Smooth muscle cell (in vitro differentiated cells): ENCODE measurements around the gene PLB1. TPM values are rescaled to one million over a fixed set of nuclear protein-coding genes. Genes with fewer than 3 reads are reported as not detected.

ENCODE experiments used
- DNase-seq: peaks from one replicate; lab custom pipeline; 2025; ENCODE audit not compliant: unreplicated experiment; lab: John Stamatoyannopoulos, UW
- H2AFZ ChIP-seq: fragments of 200-600 bp; sonication (generic); 2 replicates; pipeline ENCODE4 v1.6.0; 2016; ENCODE audit warnings: antibody characterized with exemption, low read depth, mild to moderate bottlenecking
- H3F3A ChIP-seq: fragments of 200-600 bp; sonication (generic); 2 replicates; pipeline ENCODE4 v1.6.0; 2017; ENCODE audit warnings: antibody characterized with exemption, low read depth
- H3K27ac ChIP-seq: fragments of 200-600 bp; sonication (generic); 2 replicates; pipeline ENCODE4 v1.5.1; 2016; ENCODE audit warnings: low read depth, mild to moderate bottlenecking
- H3K27me3 ChIP-seq: fragments of 200-600 bp; sonication (generic); 2 replicates; pipeline ENCODE4 v1.6.1; 2016; ENCODE audit warnings: low read depth, mild to moderate bottlenecking
- H3K36me3 ChIP-seq: fragments of 200-600 bp; sonication (generic); 2 replicates; pipeline ENCODE4 v1.5.1; 2016; ENCODE audit warnings: low read depth
- H3K4me1 ChIP-seq: fragments of 200-600 bp; sonication (generic); 2 replicates; pipeline ENCODE4 v1.5.1; 2016; ENCODE audit warnings: low read depth
- H3K4me2 ChIP-seq: fragments of 200-600 bp; sonication (generic); 2 replicates; pipeline ENCODE4 v1.6.0; 2016; ENCODE audit warnings: mild to moderate bottlenecking
- H3K4me3 ChIP-seq: fragments of 200-600 bp; sonication (generic); 2 replicates; pipeline ENCODE4 v1.5.1; 2016; ENCODE audit warnings: mild to moderate bottlenecking
- H3K79me2 ChIP-seq: fragments of 200-600 bp; sonication (generic); 2 replicates; pipeline ENCODE4 v1.6.0; 2016; ENCODE audit warnings: low read depth, mild to moderate bottlenecking
- H3K9ac ChIP-seq: fragments of 200-600 bp; sonication (generic); 2 replicates; pipeline ENCODE4 v1.6.0; 2016; ENCODE audit warnings: low read depth
- H3K9me3 ChIP-seq: fragments of 200-600 bp; sonication (generic); replicated peaks from 2 replicates; pipeline ENCODE4 v1.5.1; 2016; ENCODE audit warnings: low read depth
- H4K20me1 ChIP-seq: fragments of 200-600 bp; sonication (generic); 2 replicates; pipeline ENCODE4 v1.6.0; 2016; ENCODE audit warnings: low read depth
- WGBS: methylation state at CpG from one replicate; pipeline ENCODE4 v1.1.7; 2016; ENCODE audit warnings: low lambda C conversion rate; 5-methylcytosine and 5-hydroxymethylcytosine counted together
- polyA plus RNA-seq: library from polyadenylated mRNA; unstranded; fragments of >200 nt; fragmentation: Nextera tagmentation; extraction: Ambion mirVana; gene quantifications from 2 replicates; pipeline ENCODE4 v1.2.1, GENCODE V29; 2016
- total RNA-seq: library from RNA; depleted of rRNA; stranded (reverse); fragments of >200 nt; gene quantifications from 2 replicates; pipeline ENCODE4 v1.2.3, GENCODE V29; 2014
- TF ChIP-seq, protein P1 (sequence below): fragments of 200-600 bp; sonication (generic); IDR thresholded peaks from 2 replicates; pipeline ENCODE4 v1.5.1; 2017; ENCODE audit warnings: borderline replicate concordance, mild to moderate bottlenecking, antibody characterized with exemption; ENCODE audit not compliant: insufficient read depth, poor library complexity, severe bottlenecking

The PLB1 gene
- total and polyA plus RNA-seq, 2 experiments from 2014 or later: 0.75 to 8.7 TPM

DNA sequence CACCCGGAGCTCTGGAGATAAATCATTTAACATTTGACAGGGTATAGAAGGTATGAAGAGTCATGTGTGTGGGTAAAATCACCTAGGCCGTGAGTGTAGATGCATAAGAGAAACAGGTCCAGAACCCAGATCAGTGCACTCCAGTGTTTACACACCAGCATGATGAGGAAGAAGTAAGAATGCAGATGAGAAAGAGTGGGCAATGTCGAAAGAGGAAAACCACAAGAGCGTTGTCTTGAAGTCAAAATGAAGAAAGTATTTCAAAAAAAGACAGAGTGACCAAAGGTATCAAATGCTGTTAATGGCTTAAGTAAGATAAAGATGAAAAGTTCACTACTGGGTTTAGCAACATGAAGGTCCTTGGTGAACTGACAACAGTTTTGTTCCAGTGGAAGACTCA is 32.0 kb upstream of the PLB1 start:
- TF ChIP-seq, protein P1, sequence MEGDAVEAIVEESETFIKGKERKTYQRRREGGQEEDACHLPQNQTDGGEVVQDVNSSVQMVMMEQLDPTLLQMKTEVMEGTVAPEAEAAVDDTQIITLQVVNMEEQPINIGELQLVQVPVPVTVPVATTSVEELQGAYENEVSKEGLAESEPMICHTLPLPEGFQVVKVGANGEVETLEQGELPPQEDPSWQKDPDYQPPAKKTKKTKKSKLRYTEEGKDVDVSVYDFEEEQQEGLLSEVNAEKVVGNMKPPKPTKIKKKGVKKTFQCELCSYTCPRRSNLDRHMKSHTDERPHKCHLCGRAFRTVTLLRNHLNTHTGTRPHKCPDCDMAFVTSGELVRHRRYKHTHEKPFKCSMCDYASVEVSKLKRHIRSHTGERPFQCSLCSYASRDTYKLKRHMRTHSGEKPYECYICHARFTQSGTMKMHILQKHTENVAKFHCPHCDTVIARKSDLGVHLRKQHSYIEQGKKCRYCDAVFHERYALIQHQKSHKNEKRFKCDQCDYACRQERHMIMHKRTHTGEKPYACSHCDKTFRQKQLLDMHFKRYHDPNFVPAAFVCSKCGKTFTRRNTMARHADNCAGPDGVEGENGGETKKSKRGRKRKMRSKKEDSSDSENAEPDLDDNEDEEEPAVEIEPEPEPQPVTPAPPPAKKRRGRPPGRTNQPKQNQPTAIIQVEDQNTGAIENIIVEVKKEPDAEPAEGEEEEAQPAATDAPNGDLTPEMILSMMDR: no peak
- H3K4me1 ChIP-seq: no peaks in the 10 kb centered on the region
- no peaks in the 10 kb centered on the region for H3K36me3 ChIP-seq
- no peak overlapping the region for H2AFZ ChIP-seq
- no peak overlapping the region for H3K9ac ChIP-seq
- H3K79me2 ChIP-seq: no peaks in the 10 kb centered on the region
- no peaks in the 10 kb centered on the region for H4K20me1 ChIP-seq
- H3K27me3 ChIP-seq: no peaks in the 10 kb centered on the region
- DNase-seq: no peak
- 51% methylated on average over 4 of the region's 4 CpGs for WGBS
- H3K4me3 ChIP-seq: no peak overlapping the region
- H3K4me2 ChIP-seq: peak overlapping the region; percentile 69
- H3F3A ChIP-seq: peaks cover 4% of the 10 kb centered on the region
- no peaks in the 10 kb centered on the region for H3K9me3 ChIP-seq
- H3K27ac ChIP-seq: peak overlapping the region; percentile 50

DNA sequence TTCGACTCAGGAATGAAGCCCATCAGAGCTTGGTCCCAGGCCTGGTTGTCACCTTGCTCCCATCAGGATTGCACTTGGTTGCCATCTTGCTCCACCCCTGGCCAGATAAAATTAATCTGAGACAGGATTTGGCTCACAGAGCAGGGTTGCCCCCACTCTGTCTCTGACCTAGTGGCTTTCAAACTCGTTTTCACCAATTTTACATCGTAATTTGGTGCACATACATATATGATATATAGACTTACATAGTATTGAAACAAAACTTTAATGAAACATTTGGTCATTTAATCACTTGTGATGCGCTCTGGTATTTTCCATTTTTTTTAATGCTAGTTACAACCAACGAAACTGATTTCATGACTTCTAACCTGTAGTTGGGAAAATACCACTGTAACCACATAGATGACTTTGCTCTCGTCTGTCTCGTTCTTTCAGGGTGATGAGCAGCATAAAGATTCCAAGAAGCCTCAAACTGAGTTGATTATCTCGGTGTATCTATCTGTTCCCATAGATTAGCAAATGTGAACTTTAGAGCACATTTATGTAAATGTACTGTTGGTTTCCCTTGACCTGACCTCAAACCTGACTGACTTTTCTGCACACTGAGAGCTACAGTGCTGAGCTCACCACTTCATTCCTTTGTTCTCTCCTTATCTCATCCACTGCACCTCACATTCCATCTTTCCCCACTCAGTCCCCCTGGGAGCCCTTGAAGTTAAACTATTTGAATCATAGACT is 30.5 kb upstream of the PLB1 start:
- no peak for DNase-seq
- Histone ChIP-seq H3F3A (peaks cover 4% of the 10 kb centered on the region), H3K9ac (no peak overlapping the region), H3K4me1 (no peaks in the 10 kb centered on the region), H3K4me2 (no peak overlapping the region), H3K27me3 (no peaks in the 10 kb centered on the region), H3K4me3 (no peak overlapping the region), H3K79me2 (no peaks in the 10 kb centered on the region), H2AFZ (no peak overlapping the region), H4K20me1 (no peaks in the 10 kb centered on the region), H3K9me3 (no peaks in the 10 kb centered on the region), H3K27ac (no peak overlapping the region), H3K36me3 (no peaks in the 10 kb centered on the region)
- 58% methylated on average over 8 of the region's 8 CpGs for WGBS
- TF ChIP-seq, protein P1: no peak

DNA sequence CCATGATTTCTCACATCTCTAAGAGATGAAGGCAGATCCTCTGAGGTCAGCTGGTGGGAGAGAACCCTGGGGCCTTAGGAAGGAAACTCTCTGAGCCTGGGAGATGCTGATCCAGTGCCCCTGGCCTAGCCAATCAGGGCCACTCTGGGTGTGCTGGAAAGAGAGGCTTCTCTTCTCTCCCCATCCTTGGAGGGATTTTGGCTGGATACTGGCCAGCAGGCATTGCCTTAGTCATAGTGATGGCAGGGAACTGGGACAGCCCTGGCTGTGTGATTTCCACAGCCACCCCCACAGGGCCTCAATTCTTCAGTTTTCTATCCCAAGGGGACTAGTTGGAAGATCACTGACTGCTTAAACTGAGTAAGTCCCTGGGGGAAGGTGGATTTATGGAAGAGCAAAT is 26.6 kb upstream of the PLB1 start:
- Histone ChIP-seq H3K27ac (no peak overlapping the region), H3K9me3 (no peaks in the 10 kb centered on the region), H2AFZ (no peak overlapping the region), H3K4me2 (peak overlapping the region; percentile 71), H3K79me2 (no peaks in the 10 kb centered on the region), H3F3A (no peaks in the 10 kb centered on the region), H3K36me3 (no peaks in the 10 kb centered on the region), H4K20me1 (no peaks in the 10 kb centered on the region), H3K9ac (no peak overlapping the region), H3K4me1 (no peaks in the 10 kb centered on the region), H3K4me3 (no peak overlapping the region), H3K27me3 (no peaks in the 10 kb centered on the region)
- TF ChIP-seq, protein P1: no peak
- no peak for DNase-seq

DNA sequence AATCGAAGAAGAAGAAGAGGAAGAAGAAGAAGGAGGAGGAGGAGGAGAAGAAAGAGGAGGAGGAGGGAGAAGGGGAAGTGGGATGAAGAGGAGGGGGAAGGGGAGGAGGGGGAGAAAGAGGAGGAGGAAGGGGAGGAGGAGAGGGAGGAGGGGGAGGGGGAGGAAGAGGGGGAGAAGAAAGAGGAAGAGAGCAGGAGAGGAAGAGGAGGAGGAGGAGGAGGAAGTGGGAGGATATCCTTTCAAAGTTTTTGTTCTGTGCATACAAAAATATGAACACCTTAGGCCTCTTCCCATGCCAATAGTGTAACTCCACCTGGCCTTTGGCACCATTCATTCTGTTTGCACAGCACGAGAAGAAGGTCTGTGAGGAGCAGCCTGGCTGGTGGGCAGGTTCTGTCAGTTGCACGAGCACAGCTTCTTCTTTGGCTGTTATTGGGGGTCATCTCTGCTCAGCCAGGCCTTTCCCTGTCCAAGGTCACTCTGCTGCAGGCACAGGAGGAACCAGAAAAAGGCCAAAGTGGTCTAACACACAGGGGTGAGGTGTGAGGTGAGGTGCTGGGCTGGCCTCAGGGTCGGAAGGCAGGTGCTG is 25.8 kb upstream of the PLB1 start:
- no peaks in the 10 kb centered on the region for H3K27me3 ChIP-seq
- no peak for DNase-seq
- H3K79me2 ChIP-seq: no peaks in the 10 kb centered on the region
- H2AFZ ChIP-seq: no peak overlapping the region
- H3K9ac ChIP-seq: no peak overlapping the region
- no peak overlapping the region for H3K4me3 ChIP-seq
- H3K36me3 ChIP-seq: no peaks in the 10 kb centered on the region
- no peak overlapping the region for H3K27ac ChIP-seq
- H3K4me1 ChIP-seq: no peaks in the 10 kb centered on the region
- no peaks in the 10 kb centered on the region for H3F3A ChIP-seq
- H3K9me3 ChIP-seq: no peaks in the 10 kb centered on the region
- 95% methylated on average over 4 of the region's 4 CpGs for WGBS
- H4K20me1 ChIP-seq: no peaks in the 10 kb centered on the region
- TF ChIP-seq, protein P1: no peak
- peak overlapping the region; percentile 71 for H3K4me2 ChIP-seq
